ENCODE measurements around the gene BRK1. TPM values are rescaled to one million over a fixed set of nuclear protein-coding genes. Genes with fewer than 3 reads are reported as not detected.
A peak's percentile ranks its signal among the peaks of the same experiment; 100 is the strongest.
"Not testable (repeated sequence)": the region's sequence is repeated elsewhere in the genome, so short reads cannot be mapped to it uniquely, and the experiment has no call there.

BRK1 gene
- total and polyA plus RNA-seq, 7 donors, result 111 to 260 (median 179) TPM

DNA sequence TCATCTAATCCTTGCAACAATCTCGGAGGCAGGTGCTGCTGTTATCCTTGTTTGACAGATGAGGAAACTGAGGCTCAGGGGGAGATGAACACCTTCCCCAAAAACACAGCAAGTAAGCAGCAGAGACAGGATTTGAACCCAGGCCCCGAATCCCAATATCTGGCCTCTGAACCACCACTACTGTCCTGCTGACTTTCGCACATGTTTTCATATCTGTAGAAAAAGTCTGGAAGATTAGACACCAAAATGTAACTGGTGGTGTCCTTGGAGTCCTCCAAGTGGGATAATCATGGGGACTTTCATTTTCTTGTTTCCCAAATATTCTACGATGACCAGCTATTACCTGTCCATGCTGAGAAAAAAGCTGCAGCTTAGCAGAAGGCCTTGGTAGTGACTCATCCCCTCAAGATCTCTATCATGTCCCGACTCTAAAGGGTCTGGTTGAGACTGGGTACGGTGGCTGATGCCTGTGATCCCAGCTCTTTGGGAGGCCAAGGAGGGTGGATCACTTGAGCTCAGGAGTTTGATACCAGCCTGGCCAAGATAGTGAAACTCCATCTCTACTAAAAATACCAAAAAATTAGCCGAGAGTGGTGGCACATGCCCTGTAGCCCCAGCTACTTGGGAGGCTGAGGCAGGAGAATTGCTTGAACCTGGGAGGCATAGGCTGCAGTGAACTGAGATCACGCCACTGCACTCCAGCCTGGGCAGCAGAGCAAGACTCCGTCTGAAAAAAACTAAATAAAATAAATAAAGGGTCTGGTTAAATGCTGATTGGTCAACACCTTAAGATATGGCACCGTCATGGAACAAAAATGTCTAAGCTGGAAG lies 57.8 kb downstream of the BRK1 start:
- intact Hi-C loops (cut with DNase I), result no loop called here
- TF ChIP-seq EP300 (IDR thresholded peaks at IDR 0.05) (no peak), POLR2A (IDR thresholded peaks at IDR 0.05) (no peak), POLR2AphosphoS5 (IDR thresholded peaks at IDR 0.05) (no peak)
- TF ChIP-seq, protein P1, sequence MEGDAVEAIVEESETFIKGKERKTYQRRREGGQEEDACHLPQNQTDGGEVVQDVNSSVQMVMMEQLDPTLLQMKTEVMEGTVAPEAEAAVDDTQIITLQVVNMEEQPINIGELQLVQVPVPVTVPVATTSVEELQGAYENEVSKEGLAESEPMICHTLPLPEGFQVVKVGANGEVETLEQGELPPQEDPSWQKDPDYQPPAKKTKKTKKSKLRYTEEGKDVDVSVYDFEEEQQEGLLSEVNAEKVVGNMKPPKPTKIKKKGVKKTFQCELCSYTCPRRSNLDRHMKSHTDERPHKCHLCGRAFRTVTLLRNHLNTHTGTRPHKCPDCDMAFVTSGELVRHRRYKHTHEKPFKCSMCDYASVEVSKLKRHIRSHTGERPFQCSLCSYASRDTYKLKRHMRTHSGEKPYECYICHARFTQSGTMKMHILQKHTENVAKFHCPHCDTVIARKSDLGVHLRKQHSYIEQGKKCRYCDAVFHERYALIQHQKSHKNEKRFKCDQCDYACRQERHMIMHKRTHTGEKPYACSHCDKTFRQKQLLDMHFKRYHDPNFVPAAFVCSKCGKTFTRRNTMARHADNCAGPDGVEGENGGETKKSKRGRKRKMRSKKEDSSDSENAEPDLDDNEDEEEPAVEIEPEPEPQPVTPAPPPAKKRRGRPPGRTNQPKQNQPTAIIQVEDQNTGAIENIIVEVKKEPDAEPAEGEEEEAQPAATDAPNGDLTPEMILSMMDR (IDR thresholded peaks at IDR 0.05), result no peak
- peak overlapping the region; percentile 54 to 66 (median 62) for H3K27ac ChIP-seq
- H3K36me3 ChIP-seq, result no peaks in the 10 kb centered on the region
- H3K4me3 ChIP-seq, result no peak overlapping the region
- no peaks in the 10 kb centered on the region for H3K27me3 ChIP-seq
- WGBS, 2 donors, result 89% methylated on average over 10 of the region's 10 CpGs
- no peak for DNase-seq
- H3K9me3 ChIP-seq, result no peaks in the 10 kb centered on the region
- peaks cover 0 to 12% (median 7%) of the 10 kb centered on the region in 4 donors for H3K4me1 ChIP-seq

DNA sequence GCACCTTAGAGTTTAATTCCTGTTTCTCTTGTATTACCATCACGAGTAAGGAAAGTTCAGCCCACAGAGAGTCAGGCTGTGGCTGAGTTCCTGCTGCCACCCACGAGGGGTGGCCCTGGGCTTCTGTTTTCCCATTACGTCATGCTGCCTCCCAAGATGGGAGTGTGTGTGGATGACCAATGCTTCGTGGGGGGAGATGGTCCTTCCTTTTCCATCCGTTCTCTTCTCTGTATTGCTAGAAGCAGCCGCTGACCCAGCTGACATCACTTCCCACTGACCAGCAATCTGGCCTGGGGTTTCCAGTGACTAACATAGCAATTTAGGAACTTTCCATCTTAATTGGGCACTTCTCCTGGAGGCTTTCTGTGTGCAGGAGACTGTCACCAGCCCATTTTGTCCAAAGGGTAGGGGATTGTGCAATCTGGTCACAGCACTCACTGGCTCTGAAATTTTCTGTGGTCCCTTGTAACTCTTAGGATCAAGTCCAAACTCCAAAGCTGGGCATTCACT lies 58.5 kb downstream of the BRK1 start:
- 53 to 70% methylated on average over 6 of the region's 6 CpGs for WGBS, 2 donors
- no peak for TF ChIP-seq POLR2A (IDR thresholded peaks at IDR 0.05)
- peak in 3 of 4 donors; percentile 15 to 65 (median 23) for TF ChIP-seq POLR2AphosphoS5 (IDR thresholded peaks at IDR 0.05)
- Histone ChIP-seq H3K27ac (peak overlapping the region; percentile 54 to 66 (median 62)), H3K36me3 (peaks cover 0 to 5% (median 0%) of the 10 kb centered on the region in 4 donors), H3K27me3 (no peaks in the 10 kb centered on the region), H3K4me1 (peaks cover 0 to 12% (median 7%) of the 10 kb centered on the region in 4 donors), H3K4me3 (no peak overlapping the region), H3K9me3 (no peaks in the 10 kb centered on the region)
- intact Hi-C loops (cut with DNase I), result no loop called here
- DNase-seq, result peak; percentile 82

DNA sequence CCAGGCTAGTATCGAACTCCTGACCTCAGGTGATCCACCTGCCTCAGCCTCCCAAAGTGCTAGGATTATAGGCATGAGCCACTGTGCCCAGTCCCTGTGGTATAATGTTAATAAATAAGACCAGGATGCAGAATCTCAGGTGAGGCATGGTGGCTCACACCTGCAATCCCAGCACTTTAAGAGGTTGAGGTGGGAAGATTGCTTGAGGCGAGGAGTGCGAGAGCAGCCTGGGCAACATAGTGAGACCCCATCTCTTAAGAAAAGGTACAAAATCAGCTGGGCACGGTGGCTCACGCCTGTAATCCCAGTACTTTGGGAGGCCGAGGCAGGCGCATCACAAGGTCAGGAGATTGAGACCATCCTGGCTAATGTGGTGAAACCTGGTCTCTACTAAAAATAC lies 59.9 kb downstream of the BRK1 start:
- intact Hi-C loops (cut with DNase I); H3K27ac ChIP-seq; H3K4me3 ChIP-seq; H3K27me3 ChIP-seq; H3K9me3 ChIP-seq; DNase-seq: not testable (repeated sequence)
- 96 to 97% methylated on average over 7 of the region's 7 CpGs for WGBS, 2 donors
- Histone ChIP-seq H3K4me1 (peaks cover 0 to 12% (median 7%) of the 10 kb centered on the region in 4 donors), H3K36me3 (peaks cover 0 to 17% (median 0%) of the 10 kb centered on the region in 4 donors)

DNA sequence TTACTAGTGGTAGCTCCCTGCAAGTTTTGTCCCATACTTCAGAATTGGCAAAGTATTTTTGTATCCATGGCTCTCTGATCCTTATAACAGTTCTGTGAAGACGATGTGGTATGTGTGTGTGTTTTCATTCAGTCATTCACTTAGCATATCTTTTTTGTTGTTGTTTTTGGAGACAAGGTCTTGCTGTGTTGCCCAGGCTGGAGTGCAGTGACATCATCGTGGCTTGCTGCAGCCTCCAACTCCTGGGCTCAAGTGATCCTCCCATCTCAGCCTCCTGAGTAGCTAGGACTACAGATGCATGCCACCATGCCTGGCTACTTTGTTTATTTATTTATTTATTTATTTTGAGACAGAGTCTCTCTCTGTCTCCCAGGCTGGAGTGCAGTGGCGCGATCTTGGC lies 60.7 kb downstream of the BRK1 start:
- peaks cover 0 to 17% (median 0%) of the 10 kb centered on the region in 4 donors for H3K36me3 ChIP-seq
- DNase-seq, result not testable (repeated sequence)
- WGBS, 2 donors, result 92 to 96% methylated on average over 4 of the region's 4 CpGs

More for the DNA sequence above, 60.7 kb downstream of the BRK1 start:
- H3K4me1 ChIP-seq, result peaks cover 0 to 12% (median 7%) of the 10 kb centered on the region in 4 donors
- H3K27ac ChIP-seq; H3K27me3 ChIP-seq; H3K9me3 ChIP-seq; intact Hi-C loops (cut with DNase I); H3K4me3 ChIP-seq: not testable (repeated sequence)

Other genes starting within 250 kb of the BRK1 start
- gene CIDEC, start 235.4 kb upstream of the BRK1 start, total RNA-seq, result 10 to 100 TPM in 2 of 4 donors, 1 to 10 TPM in 2; 1.6 to 36.7 (median 8.1) TPM
- gene CIDEC, start 235.4 kb upstream of the BRK1 start, polyA plus RNA-seq, result 100 to 1,000 TPM in 1 of 3 donors, 10 to 100 TPM in 2; 30.6 to 120 (median 71.3) TPM
- 10 to 100 TPM; 33.7 to 55.1 (median 45.9) TPM for gene JAGN1, start 225.1 kb upstream of the BRK1 start, total RNA-seq
- gene JAGN1, start 225.1 kb upstream of the BRK1 start, polyA plus RNA-seq, result 10 to 100 TPM; 24.7 to 44.4 (median 33.0) TPM
- gene IL17RE, start 212.8 kb upstream of the BRK1 start, total RNA-seq, result 1 to 10 TPM in 2 of 4 donors, under 1 TPM in 2; 0.68 to 2.5 (median 1.3) TPM
- 10 to 100 TPM; 11.4 to 46.3 (median 12.7) TPM for gene IL17RE, start 212.8 kb upstream of the BRK1 start, polyA plus RNA-seq
- gene IL17RC, start 198.6 kb upstream of the BRK1 start, total RNA-seq, result 10 to 100 TPM; 57.8 to 88.9 (median 66.3) TPM
- 10 to 100 TPM in 2 of 3 donors, 1 to 10 TPM in 1; 9.9 to 36.5 (median 13.8) TPM for gene IL17RC, start 198.6 kb upstream of the BRK1 start, polyA plus RNA-seq
- gene CRELD1, start 181.8 kb upstream of the BRK1 start, total RNA-seq, result 10 to 100 TPM; 31.4 to 67.8 (median 54.7) TPM
- 10 to 100 TPM in 1 of 3 donors, 1 to 10 TPM in 2; 4.8 to 33.7 (median 6.7) TPM for gene CRELD1, start 181.8 kb upstream of the BRK1 start, polyA plus RNA-seq
- gene PRRT3, start 163.3 kb upstream of the BRK1 start, total RNA-seq, result 1 to 10 TPM; 1.5 to 2.6 (median 2.2) TPM
- under 1 TPM; 0.46 to 0.90 (median 0.60) TPM for gene PRRT3, start 163.3 kb upstream of the BRK1 start, polyA plus RNA-seq
- 10 to 100 TPM; 37.1 to 95.7 (median 45.2) TPM for gene EMC3, start 128.8 kb upstream of the BRK1 start, total RNA-seq
- 10 to 100 TPM; 20.6 to 76.4 (median 24.6) TPM for gene EMC3, start 128.8 kb upstream of the BRK1 start, polyA plus RNA-seq
- 1 to 10 TPM; 1.5 to 5.8 (median 3.1) TPM for gene FANCD2, start 89.2 kb upstream of the BRK1 start, total RNA-seq
- 10 to 100 TPM in 1 of 3 donors, 1 to 10 TPM in 1, under 1 TPM in 1; 0.60 to 12.6 (median 1.4) TPM for gene FANCD2, start 89.2 kb upstream of the BRK1 start, polyA plus RNA-seq
- not detected for gene FANCD2OS, start 7.4 kb upstream of the BRK1 start, total RNA-seq
- gene FANCD2OS, start 7.4 kb upstream of the BRK1 start, polyA plus RNA-seq, result not detected
- 10 to 100 TPM; 20.1 to 29.9 (median 25.8) TPM for gene VHL, start 26.1 kb downstream of the BRK1 start, total RNA-seq
- 10 to 100 TPM; 20.4 to 35.4 (median 28.9) TPM for gene VHL, start 26.1 kb downstream of the BRK1 start, polyA plus RNA-seq
- gene IRAK2, start 49.2 kb downstream of the BRK1 start, total RNA-seq, result 1 to 10 TPM; 1.1 to 6.1 (median 3.7) TPM
- 1 to 10 TPM; 1.2 to 2.8 (median 2.8) TPM for gene IRAK2, start 49.2 kb downstream of the BRK1 start, polyA plus RNA-seq
- 10 to 100 TPM; 11.2 to 23.3 (median 12.6) TPM for gene TATDN2, start 132.8 kb downstream of the BRK1 start, total RNA-seq
- 10 to 100 TPM; 13.4 to 25.7 (median 17.4) TPM for gene TATDN2, start 132.8 kb downstream of the BRK1 start, polyA plus RNA-seq
- gene GHRL, start 177.3 kb downstream of the BRK1 start, total RNA-seq, result under 1 TPM in 2 of 4 donors, not detected in 2; 0.54 to 0.71 TPM
- gene GHRL, start 177.3 kb downstream of the BRK1 start, polyA plus RNA-seq, result 1 to 10 TPM in 1 of 3 donors, not detected in 2; 1.5 TPM
- 10 to 100 TPM; 53.5 to 87.2 (median 67.1) TPM for gene SEC13, start 205.4 kb downstream of the BRK1 start, total RNA-seq
- 100 to 1,000 TPM; 125 to 178 (median 134) TPM for gene SEC13, start 205.4 kb downstream of the BRK1 start, polyA plus RNA-seq

Measured in sigmoid colon (tissue), 7 donors.